HepG2 (cell line): ENCODE measurements around the gene DNAJC18. TPM values are rescaled to one million over a fixed set of nuclear protein-coding genes. Genes with fewer than 3 reads are reported as not detected.

Source experiments
- ATAC-seq: fragments of 200-7000 bp; cut with Tn5 transposase; 3 replicates; pipeline ENCODE4 v1.9.1; 2020; ENCODE audit warnings: mild to moderate bottlenecking, moderate library complexity
- BruUV-seq: library from RNA; stranded (reverse); fragments of 400-500 nt; replicated peaks from 2 replicates; lab custom pipeline; 2021; lab: Mats Ljungman, UMichigan
- CTCF ChIA-PET: fragments of 300-600 bp; formaldehyde crosslinking; extraction: SDS; loops from one replicate; lab custom pipeline; 2021; ENCODE audit warnings: low total read pairs, inconsistent platforms, low intra/inter-chr PET ratio; lab: Yijun Ruan, JAX
- POLR2A ChIA-PET: fragments of 350-600 bp; sonication (Branson Sonifier 250); formaldehyde crosslinking; loops from one replicate; lab custom pipeline; 2020; ENCODE audit warnings: antibody characterized with exemption, inconsistent platforms; lab: Yijun Ruan, JAX
- DNase-seq: peaks from one replicate; pipeline ENCODE4 v3.0.0-alpha.2; 2015; ENCODE audit warnings: low spot score
- FAIRE-seq: peaks from 3 replicates; lab custom pipeline; 2011; peaks lifted over from hg19 to GRCh38; lab: Jason Lieb, UNC
- H2AFZ ChIP-seq: one replicate; pipeline ENCODE4 v1.6.1; 2011; ENCODE audit warnings: low read length, inconsistent platforms
- H3K27ac ChIP-seq: fragments of 300-600 bp; 3 replicates; pipeline ENCODE4 v1.8.0; 2011; ENCODE audit warnings: mixed run types, mild to moderate bottlenecking, mixed read lengths, low read length, inconsistent platforms; ENCODE audit not compliant: insufficient read depth; ENCODE audit errors: extremely low read length
- H3K27me3 ChIP-seq, 2 experiments: fragments of 200-600 bp in 1 of 2; 2 replicates in 1 of 2; 3 replicates in 1 of 2; pipeline versions ENCODE4 v1.6.0 to v1.8.0; 2011; ENCODE audit warnings: low read length in 2 of 2, mild to moderate bottlenecking in 2 of 2, moderate library complexity in 2 of 2, inconsistent platforms in 1 of 2; ENCODE audit not compliant: insufficient read depth in 2 of 2, control insufficient read depth in 1 of 2
- H3K36me3 ChIP-seq, 2 experiments: fragments of 200-600 bp in 1 of 2; replicated peaks in 1 of 2; 2 replicates in 1 of 2; 3 replicates in 1 of 2; pipeline versions ENCODE4 v1.5.1 to v1.8.0; 2011; ENCODE audit warnings: low read length in 2 of 2, inconsistent platforms in 1 of 2; ENCODE audit not compliant: insufficient read depth in 2 of 2, control insufficient read depth in 1 of 2
- H3K4me1 ChIP-seq: 2 replicates; pipeline ENCODE4 v1.5.1; 2012; ENCODE audit warnings: low read length, inconsistent platforms; ENCODE audit not compliant: insufficient read depth
- H3K4me2 ChIP-seq: 2 replicates; pipeline ENCODE4 v1.6.0; 2011; ENCODE audit warnings: low read depth, low read length, inconsistent platforms
- H3K4me3 ChIP-seq, 3 experiments: fragments of 200-600 bp in 1 of 3; sonication (generic), shearing (Covaris generic) in 1 of 3; replicated peaks in 1 of 3; 2 replicates each; pipeline ENCODE4 v1.5.1; 2011 to 2016; ENCODE audit warnings: low read length in 3 of 3, inconsistent platforms in 2 of 3, low read depth in 2 of 3, mild to moderate bottlenecking in 2 of 3, control low read depth in 1 of 3, mixed read lengths in 1 of 3; ENCODE audit not compliant: insufficient read depth in 1 of 3
- H3K79me2 ChIP-seq: one replicate; pipeline ENCODE4 v1.6.1; 2011; ENCODE audit warnings: low read length, inconsistent platforms; ENCODE audit not compliant: insufficient read depth
- H3K9ac ChIP-seq: 2 replicates; pipeline ENCODE4 v1.6.0; 2011; ENCODE audit warnings: mild to moderate bottlenecking, low read depth, low read length, inconsistent platforms; ENCODE audit not compliant: insufficient read depth
- H3K9me3 ChIP-seq: 2 replicates; pipeline ENCODE4 v1.5.1; 2012; ENCODE audit warnings: mild to moderate bottlenecking, low read length
- H4K20me1 ChIP-seq: 2 replicates; pipeline ENCODE4 v1.6.0; 2011; ENCODE audit warnings: inconsistent platforms, mild to moderate bottlenecking, low read length, moderate library complexity; ENCODE audit not compliant: insufficient read depth
- ARID2 ChIP-seq: sonication (generic); formaldehyde crosslinking; IDR thresholded peaks from 2 replicates; pipeline ENCODE4 v1.8.1; 2022; ENCODE audit warnings: mild to moderate bottlenecking, missing genetic modification reagents, borderline replicate concordance
- FOSL2 ChIP-seq: sonication (generic); formaldehyde crosslinking; IDR thresholded peaks from 2 replicates; pipeline ENCODE4 v1.4.0; 2020; ENCODE audit warnings: missing genetic modification reagents
- FOXA1 ChIP-seq, 2 experiments: fragments of 450-650 bp in 1 of 2; sonication (generic) in 1 of 2; formaldehyde crosslinking in 1 of 2; IDR thresholded peaks; 2 replicates each; pipeline versions ENCODE4 v1.4.0 to v1.6.1; 2016 to 2020; ENCODE audit warnings: missing genetic modification reagents in 1 of 2
- GFI1 ChIP-seq: sonication (generic); formaldehyde crosslinking; IDR thresholded peaks from 2 replicates; pipeline ENCODE4 v1.5.0; 2020; ENCODE audit warnings: missing genetic modification reagents, mild to moderate bottlenecking, borderline replicate concordance
- MBNL3 ChIP-seq: fragments of 250-450 bp; sonication (Bioruptor Pico); conservative IDR thresholded peaks from 2 replicates; pipeline ENCODE4 v1.8.0; 2022; ENCODE audit warnings: mild to moderate bottlenecking, inconsistent platforms
- REST ChIP-seq, 2 experiments: IDR thresholded peaks; 2 replicates each; pipeline ENCODE4 v1.6.1; 2011 to 2012; ENCODE audit warnings: low read length in 2 of 2, borderline replicate concordance in 1 of 2, low read depth in 1 of 2, mild to moderate bottlenecking in 1 of 2, moderate library complexity in 1 of 2
- RXRB ChIP-seq: IDR thresholded peaks from 2 replicates; pipeline ENCODE4 v1.6.1; 2016; ENCODE audit warnings: borderline replicate concordance, missing genetic modification reagents, missing compliant biosample characterization
- YY1 ChIP-seq: IDR thresholded peaks from 2 replicates; pipeline ENCODE4 v1.6.1; 2011; ENCODE audit warnings: low read length, low read depth, moderate library complexity, mild to moderate bottlenecking; ENCODE audit not compliant: insufficient read depth, insufficient replicate concordance
- ZBTB44 ChIP-seq: sonication (generic); formaldehyde crosslinking; IDR thresholded peaks from 2 replicates; pipeline ENCODE4 v1.4.0; 2020; ENCODE audit warnings: missing genetic modification reagents
- ZGPAT ChIP-seq: IDR thresholded peaks from 2 replicates; pipeline ENCODE4 v1.6.1; 2016; ENCODE audit warnings: mild to moderate bottlenecking
- ZKSCAN1 ChIP-seq: fragments of 150-350 bp; IDR thresholded peaks from 2 replicates; pipeline ENCODE4 v1.6.1; 2014; ENCODE audit warnings: low read length
- ZNF335 ChIP-seq: sonication (generic); formaldehyde crosslinking; IDR thresholded peaks from 2 replicates; pipeline ENCODE4 v1.4.0; 2020; ENCODE audit warnings: missing genetic modification reagents
- ZNF747 ChIP-seq: sonication (generic); formaldehyde crosslinking; IDR thresholded peaks from 2 replicates; pipeline ENCODE4 v1.8.1; 2023; ENCODE audit warnings: missing genetic modification reagents, mild to moderate bottlenecking, borderline replicate concordance
- ZNF878 ChIP-seq: sonication (generic); formaldehyde crosslinking; IDR thresholded peaks from 2 replicates; pipeline ENCODE4 v1.8.1; 2023; ENCODE audit warnings: mild to moderate bottlenecking, missing genetic modification reagents, moderate library complexity
- WGBS: methylation state at CpG from one replicate; pipeline ENCODE4 v1.1.6; 2017; ENCODE audit warnings: low lambda C conversion rate; 5-methylcytosine and 5-hydroxymethylcytosine counted together
- in situ Hi-C: cut with HindIII; loops from 2 replicates; pipeline ENCODE4 v1.10.0; 2017; ENCODE audit warnings: low pct_unique_long_range_greater_than_20kb; ENCODE audit not compliant: extremely low pct_ligation_motif_present
- intact Hi-C: fragments of 100-400 bp; cut with micrococcal nuclease; formaldehyde crosslinking; loops from one replicate; pipeline ENCODE4 v1.10.0; 2022; ENCODE audit not compliant: unreplicated experiment
- polyA plus RNA-seq, 8 experiments: library from polyadenylated mRNA; depleted of rRNA in 3 of 8; stranded (reverse) in 7 of 8; unstranded in 1 of 8; fragments of >200 nt; fragmentation: Illumina TruSeq in 4 of 8; extraction: Trizol in 4 of 8; gene quantifications; 2 replicates each; pipeline versions ENCODE4 v1.2.1 to v1.2.3, GENCODE V29; 2011 to 2016; ENCODE audit warnings: low read depth in 4 of 8, missing spikeins in 1 of 8, mixed read lengths in 1 of 8; ENCODE audit not compliant: insufficient read depth in 1 of 8
- total RNA-seq, 5 experiments: library from RNA; depleted of rRNA; stranded (reverse); fragments of >200 nt; fragmentation: Illumina TruSeq; extraction: Trizol; gene quantifications; 2 replicates each; pipeline ENCODE4 v1.2.3, GENCODE V29; 2016; ENCODE audit warnings: low read depth in 1 of 5

The DNAJC18 gene
- total and polyA plus RNA-seq, 2 of the 13 experiments (the other 11 are each of a cell fraction or from before 2014, with no cell fraction given) = 6.5 to 6.6 TPM

- no peak overlapping the region for H2AFZ ChIP-seq
- no peaks in the 10 kb centered on the region; a peak in 1 of 5 replicates for H3K36me3 ChIP-seq
- no peak overlapping the region for H3K27ac ChIP-seq
- no peaks in the 10 kb centered on the region for H3K9me3 ChIP-seq
- ChIA-PET CTCF (no interaction called here), POLR2A (no interaction called here)
- FAIRE-seq (no peak), ATAC-seq (no peak), DNase-seq (no peak)
- in situ Hi-C loops = no loop called here
- no peak overlapping the region for H3K4me2 ChIP-seq
- H3K4me1 ChIP-seq = peaks cover 37% of the 10 kb centered on the region
- H3K4me3 ChIP-seq = no peak overlapping the region
- 88% methylated on average over 9 of the region's 9 CpGs for WGBS
- intact Hi-C loops = no loop called here
- no peaks in the 10 kb centered on the region for H3K27me3 ChIP-seq
- H3K9ac ChIP-seq = no peak overlapping the region
- H3K79me2 ChIP-seq = no peaks in the 10 kb centered on the region
- no TSS peak for BruUV-seq
- no peaks in the 10 kb centered on the region for H4K20me1 ChIP-seq
- TF ChIP-seq GFI1 (no peak), MBNL3 (CRISPR knock-in tag) (no peak), YY1 (no peak), ZKSCAN1 (no peak), ZNF747 (CRISPR knock-in tag) (no peak), RXRB (no peak), ZGPAT (CRISPR knock-in tag) (no peak), FOXA1 (IDR thresholded peaks at IDR 0.05) (no peak), FOXA1 (CRISPR knock-in tag; IDR thresholded peaks at IDR 0.05) (no peak), ZNF335 (CRISPR knock-in tag) (no peak), REST (IDR thresholded peaks at IDR 0.05; ENCODE audit: borderline replicate concordance in 1 of 2, low read depth in 1 of 2, low read length in 2 of 2) (no peak), FOSL2 (CRISPR knock-in tag) (no peak), ARID2 (no peak), ZNF878 (CRISPR knock-in tag) (no peak), ZBTB44 (CRISPR knock-in tag) (no peak)
Observed at GRCh38 chr5:139414581-139415130, 24.7 kb downstream of the DNAJC18 start.
